HCT116 (cell line): Measurements from ENCODE around the gene TRABD. TPM values are rescaled to one million over a fixed set of nuclear protein-coding genes. Genes with fewer than 3 reads are reported as not detected.

Source experiments
- ATAC-seq: fragments of 200-7000 bp; cut with Tn5 transposase; 2 replicates; pipeline ENCODE4 v1.9.1; 2020; ENCODE audit warnings: mild to moderate bottlenecking, moderate library complexity
- BruUV-seq: library from RNA; stranded (reverse); fragments of 400-500 nt; replicated peaks from 2 replicates; lab custom pipeline; 2021; lab: Mats Ljungman, UMichigan
- CTCF ChIA-PET: fragments of 300-600 bp; sonication (Branson Sonifier 250); formaldehyde crosslinking; loops from one replicate; lab custom pipeline; 2021; ENCODE audit warnings: antibody characterized with exemption; lab: Charles Lee
- POLR2A ChIA-PET: fragments of 300-600, 350-600 bp; sonication (Branson Sonifier 250); formaldehyde crosslinking; loops from one replicate; lab custom pipeline; 2021; ENCODE audit warnings: antibody characterized with exemption; lab: Charles Lee
- RAD21 ChIA-PET, 2 experiments: fragments of 300-600 bp; sonication (Branson Sonifier 250); formaldehyde crosslinking; loops; one replicate each; lab custom pipeline; 2023; ENCODE audit warnings: low total read pairs in 2 of 2; ENCODE audit not compliant: uncharacterized antibody in 2 of 2, unreplicated experiment in 2 of 2, low non-redundant PET in 1 of 2; lab: Charles Lee
- DNase-seq: peaks from one replicate; pipeline ENCODE4 v3.0.0-alpha.2; 2010; ENCODE audit warnings: low read depth, low spot score
- H2AFZ ChIP-seq: fragments of 200-600 bp; shearing (Covaris generic), sonication (generic); 2 replicates; pipeline ENCODE4 v1.6.1; 2017; ENCODE audit warnings: low read depth, mixed run types, mixed read lengths, antibody characterized with exemption, low read length; ENCODE audit not compliant: poor library complexity, severe bottlenecking
- H3K27ac ChIP-seq: 2 replicates; pipeline ENCODE4 v1.5.1; 2012; ENCODE audit warnings: low read depth, low read length
- H3K27me3 ChIP-seq: fragments of 200-600 bp; sonication (generic); 2 replicates; pipeline ENCODE4 v1.6.1; 2016; ENCODE audit warnings: mixed run types, low read length, mixed read lengths; ENCODE audit not compliant: insufficient read depth
- H3K36me3 ChIP-seq, 2 experiments: fragments of 200-500 bp in 1 of 2; fragments of 200-600 bp in 1 of 2; sonication (Bioruptor generic) in 1 of 2; sonication (generic) in 1 of 2; 2 replicates each; pipeline versions ENCODE4 v1.5.1 to v1.6.1; 2014 to 2016; ENCODE audit warnings: low read length in 2 of 2, inconsistent platforms in 1 of 2, mixed read lengths in 1 of 2, mixed run types in 1 of 2; ENCODE audit not compliant: insufficient read depth in 2 of 2, control insufficient read depth in 1 of 2
- H3K4me1 ChIP-seq, 2 experiments: fragments of 200-600 bp in 1 of 2; sonication (generic) in 1 of 2; 2 replicates each; pipeline versions ENCODE4 v1.5.1 to v1.6.1; 2012 to 2017; ENCODE audit warnings: low read length in 2 of 2, inconsistent platforms in 1 of 2, mild to moderate bottlenecking in 1 of 2, mixed read lengths in 1 of 2, mixed run types in 1 of 2, moderate library complexity in 1 of 2; ENCODE audit not compliant: insufficient read depth in 2 of 2, control insufficient read depth in 1 of 2
- H3K4me2 ChIP-seq: fragments of 200-600 bp; sonication (generic); 2 replicates; pipeline ENCODE4 v1.6.1; 2017; ENCODE audit warnings: mixed run types, low read length, mixed read lengths
- H3K4me3 ChIP-seq, 2 experiments: fragments of 200-600 bp in 1 of 2; sonication (generic) in 1 of 2; replicated peaks in 1 of 2; 2 replicates each; pipeline ENCODE4 v1.5.1; 2011 to 2016; ENCODE audit warnings: low read length in 2 of 2, control low read depth in 1 of 2, low read depth in 1 of 2, mild to moderate bottlenecking in 1 of 2, mixed read lengths in 1 of 2, mixed run types in 1 of 2
- H3K79me2 ChIP-seq: fragments of 200-600 bp; sonication (generic); 2 replicates; pipeline ENCODE4 v1.6.1; 2017; ENCODE audit warnings: mild to moderate bottlenecking, mixed run types, low read length, moderate library complexity, mixed read lengths; ENCODE audit not compliant: insufficient read depth
- H3K9ac ChIP-seq: fragments of 200-600 bp; sonication (generic); 2 replicates; pipeline ENCODE4 v1.6.1; 2016; ENCODE audit warnings: low read length, mixed read lengths
- H3K9me2 ChIP-seq: fragments of 200-600 bp; sonication (generic), shearing (Covaris generic); 2 replicates; pipeline ENCODE4 v1.6.1; 2017; ENCODE audit warnings: mixed run types, mild to moderate bottlenecking, moderate library complexity; ENCODE audit not compliant: insufficient read depth
- H3K9me3 ChIP-seq, 2 experiments: fragments of 200-500 bp in 1 of 2; fragments of 200-600 bp in 1 of 2; sonication (Bioruptor generic) in 1 of 2; sonication (generic) in 1 of 2; 2 replicates each; pipeline ENCODE4 v1.6.1; 2014 to 2017; ENCODE audit warnings: low read length in 2 of 2, mixed read lengths in 2 of 2, inconsistent platforms in 1 of 2, low read depth in 1 of 2, mild to moderate bottlenecking in 1 of 2, mixed run types in 1 of 2, moderate library complexity in 1 of 2; ENCODE audit not compliant: control insufficient read depth in 1 of 2, insufficient read depth in 1 of 2
- H4K20me1 ChIP-seq: fragments of 200-600 bp; sonication (generic), shearing (Covaris generic); 2 replicates; pipeline ENCODE4 v1.6.1; 2017; ENCODE audit warnings: mixed run types, mild to moderate bottlenecking, moderate library complexity; ENCODE audit not compliant: insufficient read depth
- CEBPB ChIP-seq: IDR thresholded peaks from 2 replicates; pipeline ENCODE4 v1.6.1; 2012; ENCODE audit warnings: low read depth
- EGR1 ChIP-seq: IDR thresholded peaks from 2 replicates; pipeline ENCODE4 v1.6.1; 2012; ENCODE audit warnings: low read depth
- POLR2AphosphoS5 ChIP-seq: IDR thresholded peaks from 2 replicates; pipeline ENCODE4 v1.6.1; 2011; ENCODE audit warnings: mild to moderate bottlenecking, low read depth, low read length, moderate library complexity
- REST ChIP-seq: IDR thresholded peaks from 2 replicates; pipeline ENCODE4 v1.6.1; 2012; ENCODE audit warnings: low read depth
- SIN3A ChIP-seq: IDR thresholded peaks from 2 replicates; pipeline ENCODE4 v1.6.1; 2012; ENCODE audit warnings: low read depth
- SP1 ChIP-seq: IDR thresholded peaks from 2 replicates; pipeline ENCODE4 v1.6.1; 2012; ENCODE audit warnings: low read depth
- SRF ChIP-seq: IDR thresholded peaks from 2 replicates; pipeline ENCODE4 v1.6.1; 2012; ENCODE audit warnings: low read depth
- TCF7L2 ChIP-seq: IDR thresholded peaks from 2 replicates; pipeline ENCODE4 v1.7.0; 2011; ENCODE audit warnings: borderline replicate concordance, inconsistent platforms; ENCODE audit not compliant: insufficient read depth, insufficient read length; ENCODE audit errors: extremely low read depth
- YY1 ChIP-seq: IDR thresholded peaks from 2 replicates; pipeline ENCODE4 v1.6.1; 2011; ENCODE audit warnings: low read length, low read depth, moderate library complexity, mild to moderate bottlenecking; ENCODE audit not compliant: insufficient replicate concordance; ENCODE audit errors: extremely low read depth
- ZFX ChIP-seq: fragments of 450-650 bp; IDR thresholded peaks from 2 replicates; pipeline ENCODE4 v1.6.1; 2017
- intact Hi-C: fragments of 100-400 bp; cut with micrococcal nuclease; formaldehyde crosslinking; loops from 2 replicates; pipeline ENCODE4 v1.10.0; 2022
- total RNA-seq: library from RNA; stranded (reverse); gene quantifications from one replicate; pipeline ENCODE4 v1.2.1, GENCODE V29; 2021; ENCODE audit not compliant: unreplicated experiment
- TF ChIP-seq, protein P1 (sequence below), 3 experiments: fragments of 200-600 bp in 1 of 3; sonication (generic) in 1 of 3; IDR thresholded peaks in 2 of 3; conservative IDR thresholded peaks in 1 of 3; 2 replicates each; pipeline ENCODE4 v1.5.1; 2012 to 2017; ENCODE audit warnings: low read depth in 2 of 3, low read length in 2 of 3, antibody characterized with exemption in 1 of 3, borderline replicate concordance in 1 of 3, control low read depth in 1 of 3, mild to moderate bottlenecking in 1 of 3, mixed read lengths in 1 of 3, mixed run types in 1 of 3, moderate library complexity in 1 of 3; ENCODE audit not compliant: insufficient read depth in 1 of 3

Gene TRABD
- total RNA-seq, 1 experiment from 2014 or later: 90.3 TPM

GRCh38 chr22:50248196-50249081 is 62.7 kb downstream of the TRABD start:
- Histone ChIP-seq H3K9me3 (no peaks in the 10 kb centered on the region), H3K27ac (peak overlapping the region; percentile 37; the same call in 1 of the 2 replicates), H3K4me1 (peaks cover 26 to 70% of the 10 kb centered on the region in 2 experiments), H2AFZ (no peak overlapping the region), H4K20me1 (no peaks in the 10 kb centered on the region), H3K79me2 (peaks cover 58% of the 10 kb centered on the region), H3K4me2 (peak overlapping the region; percentile 56; the same call in 1 of the 2 replicates), H3K9me2 (no peaks in the 10 kb centered on the region), H3K27me3 (no peaks in the 10 kb centered on the region), H3K9ac (peak overlapping the region; percentile 40; the same call in 1 of the 2 replicates), H3K36me3 (peaks cover 0 to 17% of the 10 kb centered on the region in 2 experiments; a peak in 1 of 4 replicates), H3K4me3 (no peak overlapping the region)
- intact Hi-C loops: no loop called here
- DNase-seq: no peak
- ChIA-PET RAD21 (no interaction called here), POLR2A (no interaction called here), CTCF (no interaction called here)
- TF ChIP-seq EGR1 (no peak), CEBPB (no peak), ZFX (no peak), SP1 (no peak), REST (no peak), TCF7L2 (no peak), SRF (no peak), YY1 (no peak), POLR2AphosphoS5 (no peak), SIN3A (no peak)
- TF ChIP-seq, protein P1, sequence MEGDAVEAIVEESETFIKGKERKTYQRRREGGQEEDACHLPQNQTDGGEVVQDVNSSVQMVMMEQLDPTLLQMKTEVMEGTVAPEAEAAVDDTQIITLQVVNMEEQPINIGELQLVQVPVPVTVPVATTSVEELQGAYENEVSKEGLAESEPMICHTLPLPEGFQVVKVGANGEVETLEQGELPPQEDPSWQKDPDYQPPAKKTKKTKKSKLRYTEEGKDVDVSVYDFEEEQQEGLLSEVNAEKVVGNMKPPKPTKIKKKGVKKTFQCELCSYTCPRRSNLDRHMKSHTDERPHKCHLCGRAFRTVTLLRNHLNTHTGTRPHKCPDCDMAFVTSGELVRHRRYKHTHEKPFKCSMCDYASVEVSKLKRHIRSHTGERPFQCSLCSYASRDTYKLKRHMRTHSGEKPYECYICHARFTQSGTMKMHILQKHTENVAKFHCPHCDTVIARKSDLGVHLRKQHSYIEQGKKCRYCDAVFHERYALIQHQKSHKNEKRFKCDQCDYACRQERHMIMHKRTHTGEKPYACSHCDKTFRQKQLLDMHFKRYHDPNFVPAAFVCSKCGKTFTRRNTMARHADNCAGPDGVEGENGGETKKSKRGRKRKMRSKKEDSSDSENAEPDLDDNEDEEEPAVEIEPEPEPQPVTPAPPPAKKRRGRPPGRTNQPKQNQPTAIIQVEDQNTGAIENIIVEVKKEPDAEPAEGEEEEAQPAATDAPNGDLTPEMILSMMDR (IDR thresholded peaks at IDR 0.05 in 2 of 3, conservative IDR thresholded peaks at IDR 0.05 in 1 of 3; ENCODE audit: borderline replicate concordance in 1 of 3, insufficient read depth in 1 of 3, low read depth in 2 of 3, low read length in 2 of 3): no peak
- no TSS peak for BruUV-seq
- ATAC-seq: no peak
